Caki2 (cell line): ENCODE results near the gene CLEC11A. TPM values are rescaled to one million over a fixed set of nuclear protein-coding genes. Genes with fewer than 3 reads are reported as not detected.
A peak's percentile ranks its signal among the peaks of the same experiment; 100 is the strongest.

Experiments
- DNase-seq: peaks from one replicate; pipeline ENCODE4 v3.0.0-alpha.2; 2015; ENCODE audit warnings: low read depth
- in situ Hi-C: cut with HindIII; loops from 2 replicates; pipeline ENCODE4 v1.10.0; 2016; ENCODE audit warnings: low sequenced_read_pairs, low pct_unique_long_range_greater_than_20kb, mixed read lengths
- total RNA-seq: library from RNA; depleted of rRNA; stranded (reverse); fragments of >200 nt; shearing (Covaris generic); gene quantifications from 2 replicates; pipeline ENCODE4 v1.2.3, GENCODE V29; 2014; ENCODE audit warnings: low replicate concordance

CLEC11A gene
- total RNA-seq, 1 experiment from 2014 or later: 6.1 TPM

DNA sequence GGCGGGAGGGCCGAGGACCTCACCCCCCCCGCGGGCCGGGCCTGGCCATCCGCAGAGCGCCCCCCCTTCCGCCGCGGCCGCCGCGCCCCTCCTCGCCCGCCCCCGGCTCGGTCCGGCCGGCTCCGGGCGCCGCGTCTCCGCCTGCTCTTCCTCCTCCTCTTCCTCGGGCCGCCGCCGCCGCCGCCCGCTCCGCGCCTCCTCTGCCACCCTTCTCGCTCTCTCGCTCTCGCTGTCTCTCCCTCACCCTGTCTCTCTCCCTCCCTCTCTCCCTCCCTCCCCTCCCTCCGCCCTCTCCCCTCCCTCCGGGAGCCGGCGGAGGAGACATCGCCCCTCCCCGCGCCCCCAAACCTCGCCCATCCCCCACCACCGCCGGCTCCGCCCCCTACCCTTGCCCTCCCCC, 3.6 kb upstream of the CLEC11A start, which contains the start of gene SHANK1:
TSS of gene SHANK1 (minus strand) at position 237 of the 400 bp plus-strand sequence. CDS start 2,883 bp downstream, outside the sequence.
- in situ Hi-C loops: no loop called here
- no peak for DNase-seq

GRCh38 chr19:50720181-50720920, 2.8 kb upstream of the CLEC11A start:
- no peak for DNase-seq
- in situ Hi-C loops: no loop called here

- DNase-seq: no peak
- in situ Hi-C loops: no loop called here
These were observed 2.2 kb upstream of the CLEC11A start for GRCh38 chr19:50720921-50721381.

DNA sequence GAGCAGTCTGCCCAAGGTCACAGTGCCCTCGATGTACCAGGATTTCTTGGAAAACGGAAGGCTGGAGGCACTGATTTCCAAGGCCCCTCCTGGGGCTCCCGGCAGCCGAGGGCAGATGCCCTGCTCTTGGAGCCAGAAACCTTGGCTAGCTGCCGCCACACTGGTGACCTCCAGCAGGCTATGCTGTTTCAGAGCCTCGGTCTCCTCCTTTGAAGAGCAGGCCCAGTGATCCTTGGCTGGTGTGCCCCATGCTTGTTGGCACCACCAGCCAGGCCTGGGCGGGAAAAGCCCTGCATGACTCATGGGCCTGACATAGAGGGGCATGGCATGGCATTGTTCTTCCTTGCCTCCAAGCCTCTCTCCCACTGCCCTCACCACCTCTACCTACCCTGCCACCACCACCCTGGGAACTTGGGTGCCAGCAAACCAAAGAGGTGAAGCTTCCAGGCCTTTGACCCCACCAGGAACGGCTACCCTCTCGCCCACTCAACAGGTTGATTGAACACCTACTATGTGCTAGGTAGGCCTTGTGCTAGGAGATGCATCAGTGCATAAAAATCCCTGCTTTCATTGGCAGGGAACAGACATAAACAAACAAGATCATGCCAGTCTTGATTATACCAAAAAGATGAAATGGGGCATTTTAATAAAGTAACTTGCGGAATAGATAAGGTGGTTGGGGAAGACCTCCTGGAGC, 1.6 kb upstream of the CLEC11A start:
- peak; percentile 29 for DNase-seq
- in situ Hi-C loops: no loop called here

GRCh38 chr19:50722201-50723013, 757 bp upstream of the CLEC11A start:
- DNase-seq: no peak
- in situ Hi-C loops: no loop called here

DNA sequence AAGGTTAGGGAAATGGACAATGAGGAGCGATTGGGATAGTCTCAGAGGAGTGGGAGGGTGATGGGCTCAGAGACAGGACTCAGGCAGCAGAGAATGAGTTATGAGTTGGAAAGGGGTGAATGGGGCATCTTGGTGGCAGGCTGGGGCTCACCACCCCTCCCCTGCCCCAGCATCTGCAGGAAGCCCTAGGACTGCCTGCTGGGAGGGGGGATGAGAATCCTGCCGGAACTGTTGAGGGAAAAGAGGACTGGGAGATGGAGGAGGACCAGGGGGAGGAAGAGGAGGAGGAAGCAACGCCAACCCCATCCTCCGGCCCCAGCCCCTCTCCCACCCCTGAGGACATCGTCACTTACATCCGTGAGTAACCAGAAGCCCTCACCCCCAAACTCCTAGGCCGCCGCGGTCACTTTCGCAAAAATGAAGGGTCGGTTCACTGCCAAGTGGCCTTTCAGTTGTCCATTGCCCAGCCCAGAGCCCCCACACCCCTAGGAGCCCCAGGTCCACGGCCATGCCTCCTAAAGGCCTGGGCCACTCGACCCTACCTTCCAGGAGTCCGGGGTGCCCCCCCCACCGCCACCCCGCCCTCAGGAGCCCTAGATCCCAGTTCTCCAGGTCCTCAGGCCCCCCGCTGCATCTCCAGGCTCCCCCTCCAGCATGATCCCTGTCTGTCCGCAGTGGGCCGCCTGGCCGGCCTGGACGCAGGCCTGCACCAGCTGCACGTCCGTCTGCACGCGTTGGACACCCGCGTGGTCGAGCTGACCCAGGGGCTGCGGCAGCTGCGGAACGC, 764 bp downstream of the CLEC11A start:
- in situ Hi-C loops: no loop called here
- DNase-seq: no peak

- in situ Hi-C loops: no loop called here
- DNase-seq: peak; percentile 96
These were observed 1.5 kb downstream of the CLEC11A start for GRCh38 chr19:50724522-50725217.

- in situ Hi-C loops: no loop called here
- no peak for DNase-seq
These were observed 2.2 kb downstream of the CLEC11A start for GRCh38 chr19:50725218-50725910.

DNA sequence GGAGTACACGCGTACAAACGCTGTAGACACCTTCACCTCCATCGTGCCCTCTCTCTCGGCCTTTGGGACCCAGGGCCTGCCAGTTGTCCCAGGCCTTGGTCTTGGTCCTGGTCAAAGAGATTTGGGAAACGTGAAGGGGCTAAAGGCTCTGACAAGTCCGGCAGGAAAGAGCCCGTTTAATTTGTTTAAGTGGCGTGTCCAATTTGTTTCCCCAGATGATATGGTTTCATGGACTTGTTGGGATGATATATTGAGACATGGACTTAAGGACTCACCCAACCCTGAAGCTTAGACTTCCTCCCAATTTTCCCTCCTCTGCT, 2.7 kb downstream of the CLEC11A start:
- in situ Hi-C loops: no loop called here
- no peak for DNase-seq

DNA sequence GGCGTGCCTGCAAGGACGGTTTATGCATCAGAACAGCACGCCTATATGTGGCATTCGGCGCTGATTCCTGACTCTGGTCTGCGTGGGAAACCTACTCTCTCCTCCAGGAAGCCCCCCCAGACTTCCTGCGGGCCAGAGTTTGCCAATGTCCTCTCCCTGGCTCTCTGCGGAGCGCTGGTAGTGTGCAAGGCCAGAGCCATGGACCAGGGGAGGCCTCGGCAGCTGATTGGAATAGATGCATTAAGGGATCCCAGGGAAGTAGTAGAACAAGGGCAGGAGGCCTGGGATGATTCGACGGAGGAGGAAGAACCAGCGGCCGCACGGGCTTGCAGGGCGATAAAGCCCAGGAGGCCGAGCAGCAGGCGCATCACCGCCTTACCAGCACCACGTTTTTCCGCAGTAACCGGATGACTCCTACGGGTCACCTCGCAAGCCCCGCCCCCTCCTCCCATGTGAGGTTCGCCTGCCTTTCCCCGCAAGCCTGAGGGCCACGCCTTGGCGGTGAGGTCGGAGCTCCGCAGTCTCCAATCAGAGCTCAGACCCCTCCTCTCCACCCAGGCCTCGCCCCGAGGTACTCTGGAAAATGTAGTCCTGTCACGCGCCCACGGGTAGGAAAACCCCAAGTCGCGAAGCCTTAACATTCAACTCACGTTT, 5.0 kb downstream of the CLEC11A start:
- in situ Hi-C loops: no loop called here
- peak; percentile 90 for DNase-seq

DNA sequence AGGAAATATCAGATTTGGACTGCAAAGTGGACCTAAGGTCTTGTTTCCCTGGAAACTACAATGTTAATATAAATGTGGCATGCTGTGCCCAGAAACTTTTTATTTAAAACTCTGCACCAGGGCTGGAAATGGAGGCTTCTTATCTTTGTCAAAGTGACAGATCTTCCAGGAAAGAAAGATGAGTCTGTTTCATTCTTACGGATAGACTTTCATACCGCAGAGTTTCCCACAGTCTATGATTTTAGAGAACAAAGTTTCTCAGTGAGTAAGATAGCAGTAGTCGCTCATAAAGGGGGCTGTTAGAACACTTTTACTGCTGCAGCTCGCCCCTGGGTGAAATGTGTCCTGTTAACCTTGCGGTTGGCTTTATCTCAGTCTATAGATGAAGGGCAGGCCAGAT, 6.7 kb downstream of the CLEC11A start:
- no peak for DNase-seq
- in situ Hi-C loops: no loop called here

DNA sequence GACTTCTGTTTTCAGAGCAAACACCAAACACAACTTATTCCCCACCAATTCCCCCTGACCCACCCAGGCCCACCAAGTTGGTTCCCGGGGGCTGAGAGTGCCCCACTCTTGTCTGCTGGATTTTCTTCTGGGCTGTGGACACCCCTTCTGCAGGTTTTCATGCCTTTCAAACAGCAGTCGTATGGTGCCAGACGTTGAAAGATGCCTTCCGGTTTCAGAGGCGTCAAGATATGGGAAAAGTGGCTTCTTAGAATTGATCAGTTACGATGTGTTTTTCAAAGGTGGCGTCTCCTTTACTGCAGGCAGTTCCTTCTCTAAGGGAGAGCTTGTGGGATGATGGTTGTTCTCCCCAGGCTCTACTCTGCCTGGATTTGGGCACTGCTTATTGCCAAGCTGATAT, 12.7 kb downstream of the CLEC11A start:
- no peak for DNase-seq
- in situ Hi-C loops: no loop called here

- in situ Hi-C loops: no loop called here
- no peak for DNase-seq
These were observed 13.2 kb downstream of the CLEC11A start for GRCh38 chr19:50736338-50736737.

- in situ Hi-C loops: no loop called here
- DNase-seq: no peak
These were observed 16.2 kb downstream of the CLEC11A start for GRCh38 chr19:50739132-50739913.

DNA sequence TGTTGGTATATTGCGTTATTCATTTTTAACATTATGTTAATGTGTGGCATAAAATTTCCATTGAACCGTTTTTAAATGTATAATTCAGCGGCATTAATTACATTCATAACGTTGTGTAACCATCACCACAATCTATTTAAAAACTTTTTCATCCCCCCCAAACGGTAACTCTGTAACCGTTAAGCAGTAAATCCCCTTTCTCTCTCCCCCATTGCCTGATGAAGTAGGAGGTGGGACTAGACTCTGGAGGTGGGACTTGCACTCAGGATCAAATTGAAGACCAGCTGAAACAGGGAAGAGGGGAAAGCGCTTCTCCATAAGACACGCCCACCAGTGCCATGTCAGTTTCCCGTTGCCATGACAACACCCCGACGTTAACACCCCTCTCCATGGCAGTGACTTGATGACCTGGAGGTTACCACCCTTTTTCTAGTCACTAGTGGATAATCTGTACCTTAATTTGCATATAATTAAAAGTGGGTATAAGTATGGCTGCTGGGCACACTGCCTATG, 16.8 kb downstream of the CLEC11A start:
- no peak for DNase-seq
- in situ Hi-C loops: no loop called here
